ENCODE measurements around the gene TMEM115.

Gene TMEM115

GRCh38 chr3:50375258-50375931 is 16.1 kb upstream of the TMEM115 start:
- no peak for DNase-seq

- no peak for DNase-seq
These were observed 15.3 kb upstream of the TMEM115 start for GRCh38 chr3:50374363-50375257.

- DNase-seq: no peak
These were observed 14.1 kb upstream of the TMEM115 start for GRCh38 chr3:50373146-50374051.

- DNase-seq: no peak
These were observed 13.0 kb upstream of the TMEM115 start for GRCh38 chr3:50372349-50372748.

- no peak for DNase-seq
These were observed 11.9 kb upstream of the TMEM115 start for GRCh38 chr3:50371133-50371685.

- DNase-seq: no peak
These were observed 11.3 kb upstream of the TMEM115 start for GRCh38 chr3:50370594-50370993.

GRCh38 chr3:50369012-50369670 is 9.8 kb upstream of the TMEM115 start:
- no peak for DNase-seq

GRCh38 chr3:50365842-50366220 is 6.5 kb upstream of the TMEM115 start:
- DNase-seq: no peak

- DNase-seq: peak; percentile 95 to 97
These were observed 5.9 kb upstream of the TMEM115 start for GRCh38 chr3:50365080-50365841.

GRCh38 chr3:50364573-50365079 is 5.3 kb upstream of the TMEM115 start:
- no peak for DNase-seq

- no peak for DNase-seq
These were observed 414 bp upstream of the TMEM115 start for GRCh38 chr3:50359760-50360110.

GRCh38 chr3:50358355-50358910 is 888 bp downstream of the TMEM115 start:
- DNase-seq: no peak

- no peak for DNase-seq
These were observed 1.8 kb downstream of the TMEM115 start for GRCh38 chr3:50357481-50357880.

GRCh38 chr3:50356553-50356952 is 2.8 kb downstream of the TMEM115 start:
- DNase-seq: no peak

GRCh38 chr3:50355829-50356552 is 3.3 kb downstream of the TMEM115 start:
- no peak for DNase-seq

- DNase-seq: no peak
These were observed 4.5 kb downstream of the TMEM115 start for GRCh38 chr3:50354850-50355249.

- no peak for DNase-seq
These were observed 5.0 kb downstream of the TMEM115 start for GRCh38 chr3:50354186-50354764.

- no peak for DNase-seq
These were observed 5.9 kb downstream of the TMEM115 start for GRCh38 chr3:50353245-50354004.

GRCh38 chr3:50352781-50353180 is 6.5 kb downstream of the TMEM115 start:
- DNase-seq: no peak

Measured in CD4-positive, alpha-beta T cell treated with Interferon alpha-2 for 1 hour (primary cell).